DMS153 treated with DMSO at 0.1 percent for 48 hours (cell line): Measurements from ENCODE around the gene CCND1.

Source experiments
- DNase-seq: peaks from one replicate; lab custom pipeline; 2025; ENCODE audit not compliant: unreplicated experiment; lab: John Stamatoyannopoulos, UW

Gene CCND1

DNA sequence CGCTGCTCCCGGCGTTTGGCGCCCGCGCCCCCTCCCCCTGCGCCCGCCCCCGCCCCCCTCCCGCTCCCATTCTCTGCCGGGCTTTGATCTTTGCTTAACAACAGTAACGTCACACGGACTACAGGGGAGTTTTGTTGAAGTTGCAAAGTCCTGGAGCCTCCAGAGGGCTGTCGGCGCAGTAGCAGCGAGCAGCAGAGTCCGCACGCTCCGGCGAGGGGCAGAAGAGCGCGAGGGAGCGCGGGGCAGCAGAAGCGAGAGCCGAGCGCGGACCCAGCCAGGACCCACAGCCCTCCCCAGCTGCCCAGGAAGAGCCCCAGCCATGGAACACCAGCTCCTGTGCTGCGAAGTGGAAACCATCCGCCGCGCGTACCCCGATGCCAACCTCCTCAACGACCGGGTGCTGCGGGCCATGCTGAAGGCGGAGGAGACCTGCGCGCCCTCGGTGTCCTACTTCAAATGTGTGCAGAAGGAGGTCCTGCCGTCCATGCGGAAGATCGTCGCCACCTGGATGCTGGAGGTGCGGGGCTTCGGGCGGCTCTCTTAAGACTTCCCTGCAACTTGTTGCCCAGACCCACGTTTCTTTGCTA lies at the start of gene CCND1:
Gene CCND1 (plus strand): TSS at position 162 of the 587 bp plus-strand sequence. CDS start 158 bp downstream, at position 320.
- no peak for DNase-seq

DNA sequence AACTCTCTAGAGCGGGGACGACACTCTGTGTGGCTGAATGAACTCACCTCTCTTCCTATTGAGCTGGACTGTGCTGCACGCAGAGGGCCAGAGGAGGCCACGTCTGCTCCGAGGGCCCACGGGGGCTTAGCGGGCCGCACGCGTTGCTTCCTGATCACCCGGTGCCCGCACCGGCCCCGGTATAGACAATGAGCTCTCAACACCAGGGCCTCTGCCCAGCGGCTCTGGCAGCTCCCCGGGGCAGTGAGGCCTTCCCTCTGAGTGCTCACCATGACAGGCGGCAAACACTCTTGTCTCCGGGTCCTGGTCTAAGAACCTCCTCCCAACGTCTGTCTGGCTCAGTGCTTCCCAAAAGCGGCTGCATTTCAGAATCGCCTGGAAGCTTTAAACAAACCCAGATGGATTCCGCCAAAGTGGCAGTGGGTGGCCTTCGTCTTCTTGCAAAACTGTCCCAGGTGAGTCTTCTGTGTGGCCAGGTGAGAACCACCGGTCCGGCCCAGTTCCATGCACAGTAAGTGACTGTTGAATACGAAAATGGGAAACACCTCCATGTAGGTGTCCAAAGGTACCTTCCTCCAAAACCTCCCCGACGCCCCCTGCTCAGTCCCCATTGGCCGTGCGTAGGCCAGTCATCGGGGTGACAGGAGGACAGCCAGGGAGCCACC lies 47.8 kb upstream of the CCND1 start:
- DNase-seq: no peak

DNA sequence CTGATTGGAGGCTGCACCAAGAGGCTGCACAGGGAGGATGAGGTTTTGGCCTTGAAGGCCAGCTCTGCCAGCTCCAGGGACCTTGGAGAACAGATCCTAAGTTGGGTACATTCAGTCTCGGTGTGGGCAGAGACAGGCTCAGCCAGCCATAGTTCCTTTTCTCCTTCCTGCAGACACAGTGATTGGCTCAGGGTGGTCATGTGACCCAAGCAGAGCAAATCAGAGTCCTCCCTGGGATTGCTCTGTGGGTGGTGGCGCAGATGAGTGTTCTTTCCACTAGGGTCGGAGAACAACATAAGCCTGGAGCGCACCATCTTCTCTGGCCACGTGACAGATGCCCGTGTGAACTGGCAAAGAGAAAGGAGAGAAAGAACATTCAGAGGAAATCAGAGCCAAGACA lies 47.1 kb upstream of the CCND1 start:
- DNase-seq: no peak

DNA sequence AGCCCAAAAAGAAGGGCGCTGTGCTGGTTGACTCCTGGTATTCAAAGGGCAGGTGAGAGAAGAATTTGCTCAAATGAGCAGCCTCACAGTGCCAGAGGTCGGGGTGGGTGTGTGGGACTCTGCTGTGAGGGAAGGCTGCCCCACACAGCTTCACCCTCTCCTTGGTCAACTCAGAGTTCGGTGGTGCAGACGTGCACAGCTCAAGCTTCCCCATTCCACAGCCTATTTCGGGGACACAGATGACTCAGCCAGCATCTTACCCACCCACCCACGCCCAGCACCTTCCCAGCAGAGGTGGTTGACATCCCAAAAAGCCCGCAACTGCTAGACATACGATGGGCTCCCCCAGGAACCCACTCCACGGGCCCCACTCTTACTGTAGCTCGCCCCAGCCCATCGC lies 46.5 kb upstream of the CCND1 start:
- DNase-seq: no peak

DNA sequence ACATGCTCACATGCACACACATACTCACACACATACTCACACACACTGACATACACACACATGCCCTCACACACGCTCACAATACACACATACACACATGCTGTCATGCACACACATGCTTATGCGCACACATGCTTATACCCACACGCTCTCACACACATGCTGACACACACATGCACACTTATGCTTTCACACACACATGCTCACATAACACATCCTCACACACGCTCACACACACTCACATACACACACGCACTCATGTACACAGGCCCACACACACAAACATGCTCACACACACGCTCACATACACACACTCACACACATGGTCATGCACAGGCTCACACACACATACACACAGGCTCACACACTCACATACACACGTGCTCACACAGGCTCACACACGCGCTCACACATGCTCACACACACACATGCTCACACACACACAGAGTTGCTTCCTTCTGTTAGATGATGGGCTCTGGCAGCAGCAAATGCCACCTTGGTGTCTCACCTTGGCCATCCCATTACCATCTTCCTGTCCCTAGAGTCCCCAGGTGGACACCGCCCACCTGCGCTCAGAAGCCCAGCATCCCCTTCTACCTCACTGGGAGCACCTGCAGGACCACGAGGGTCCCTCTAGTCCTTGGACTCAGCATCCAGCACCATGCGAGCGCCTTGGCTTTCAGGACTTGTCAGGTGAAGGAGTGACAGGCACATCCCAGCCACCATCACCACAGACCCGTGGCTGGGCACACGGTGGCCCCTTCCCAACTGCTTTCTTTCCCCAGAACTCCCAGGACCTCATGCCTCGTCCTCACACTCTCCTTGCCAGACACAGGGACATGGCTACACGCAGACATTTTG lies 44.9 kb upstream of the CCND1 start:
- DNase-seq: no peak

DNA sequence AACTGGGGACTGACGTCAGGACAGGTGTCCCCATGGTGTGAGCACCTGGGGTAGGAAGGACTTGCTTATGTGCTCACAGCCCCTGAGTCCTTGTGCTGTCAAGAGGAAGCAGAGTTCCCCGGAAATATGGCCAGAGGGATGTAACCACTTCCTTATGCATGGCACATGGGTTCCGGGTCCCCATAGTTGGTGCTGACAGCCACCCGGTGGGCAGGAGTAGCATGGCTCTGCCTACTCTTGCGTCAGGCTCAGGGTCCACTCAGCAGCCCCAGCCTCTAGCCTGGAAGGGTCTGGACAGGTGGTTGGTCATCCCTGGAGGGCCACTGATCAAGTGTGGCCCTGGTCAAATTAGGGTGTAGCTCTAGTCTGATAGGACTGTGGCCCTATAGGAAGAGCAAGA lies 42.8 kb upstream of the CCND1 start:
- no peak for DNase-seq

DNA sequence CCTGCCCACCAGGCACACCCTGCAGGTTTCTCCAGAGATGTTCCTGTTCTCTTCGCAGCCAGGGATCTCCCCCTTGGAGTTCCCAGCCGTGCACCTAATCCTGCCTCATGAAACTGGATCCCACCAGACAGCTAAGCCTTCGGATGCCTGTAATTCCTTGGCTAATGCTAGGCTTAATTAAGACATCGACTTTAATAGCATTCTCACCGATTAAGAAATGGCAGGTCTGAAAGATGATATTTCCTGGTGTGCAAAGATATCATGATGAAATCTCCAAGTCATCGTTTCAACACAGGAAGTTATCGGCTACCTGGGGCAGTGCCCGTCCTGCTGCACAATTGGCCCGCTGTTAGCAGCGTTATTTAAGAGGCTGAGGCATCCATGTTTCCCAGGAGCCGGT lies 41.5 kb upstream of the CCND1 start:
- DNase-seq: no peak

DNA sequence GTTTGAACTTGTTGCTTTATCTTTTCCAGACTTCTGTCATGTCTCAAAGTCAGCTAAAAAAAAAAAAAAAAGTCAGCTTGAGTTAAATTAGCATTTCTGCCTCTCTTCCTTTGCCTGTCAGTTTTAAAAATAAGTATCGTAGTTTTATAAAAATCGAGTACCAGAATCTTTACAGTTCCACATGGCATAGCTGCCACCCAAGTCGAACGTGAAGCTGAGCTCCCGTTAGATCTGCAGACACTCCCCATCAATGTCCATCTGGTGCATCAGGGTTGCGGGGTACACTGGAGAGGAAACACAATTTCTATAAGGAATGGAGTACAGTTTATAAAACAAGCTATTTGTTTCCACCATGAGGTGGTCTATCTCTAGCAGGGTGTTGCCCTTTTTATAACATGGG lies 41.0 kb upstream of the CCND1 start:
- DNase-seq: no peak

DNA sequence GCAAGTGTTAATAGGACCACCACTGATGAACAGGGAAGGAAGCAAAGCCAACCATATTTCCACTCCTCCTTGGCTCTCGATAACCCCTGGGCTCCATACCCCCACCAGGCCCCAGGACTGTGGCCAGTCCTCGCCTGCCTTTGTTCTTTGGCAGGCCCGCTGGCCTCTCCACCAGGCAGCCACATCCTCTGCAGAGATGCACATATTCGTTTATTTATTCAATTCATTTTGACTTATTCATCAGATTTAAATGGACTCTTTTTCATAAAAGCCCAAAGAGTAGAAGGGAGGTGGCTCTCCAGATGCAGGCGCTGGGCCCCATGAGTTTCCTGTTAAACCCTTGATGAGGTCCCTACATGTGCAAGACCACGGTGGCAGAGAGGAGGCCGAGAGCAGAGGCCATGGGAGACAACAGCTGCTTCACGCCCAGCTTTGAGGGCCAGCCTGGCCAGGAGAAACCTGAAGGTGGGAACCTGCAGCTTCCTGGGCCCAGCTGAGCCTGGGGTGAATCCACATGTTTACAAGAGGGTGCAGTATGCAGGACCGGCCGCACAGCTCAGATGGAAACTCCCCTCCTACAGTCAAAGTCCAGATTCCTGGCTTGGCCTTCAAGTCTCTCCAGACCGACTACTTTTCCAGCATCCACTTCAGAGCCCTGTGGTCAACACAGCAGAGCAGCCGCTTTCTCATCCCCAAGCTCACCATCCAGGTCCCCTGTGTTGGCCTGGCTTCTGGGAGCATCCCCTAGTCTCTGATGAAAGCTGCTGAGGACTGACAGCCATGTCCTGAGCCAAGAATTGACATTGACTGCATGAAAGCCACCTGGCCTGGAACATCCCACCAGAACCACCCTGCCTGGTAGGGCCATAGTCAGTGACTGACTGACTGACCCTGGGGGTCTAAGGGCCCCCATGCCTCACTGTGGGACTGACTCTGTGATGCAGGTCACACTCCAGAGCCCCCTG lies 39.7 kb upstream of the CCND1 start:
- DNase-seq: no peak

DNA sequence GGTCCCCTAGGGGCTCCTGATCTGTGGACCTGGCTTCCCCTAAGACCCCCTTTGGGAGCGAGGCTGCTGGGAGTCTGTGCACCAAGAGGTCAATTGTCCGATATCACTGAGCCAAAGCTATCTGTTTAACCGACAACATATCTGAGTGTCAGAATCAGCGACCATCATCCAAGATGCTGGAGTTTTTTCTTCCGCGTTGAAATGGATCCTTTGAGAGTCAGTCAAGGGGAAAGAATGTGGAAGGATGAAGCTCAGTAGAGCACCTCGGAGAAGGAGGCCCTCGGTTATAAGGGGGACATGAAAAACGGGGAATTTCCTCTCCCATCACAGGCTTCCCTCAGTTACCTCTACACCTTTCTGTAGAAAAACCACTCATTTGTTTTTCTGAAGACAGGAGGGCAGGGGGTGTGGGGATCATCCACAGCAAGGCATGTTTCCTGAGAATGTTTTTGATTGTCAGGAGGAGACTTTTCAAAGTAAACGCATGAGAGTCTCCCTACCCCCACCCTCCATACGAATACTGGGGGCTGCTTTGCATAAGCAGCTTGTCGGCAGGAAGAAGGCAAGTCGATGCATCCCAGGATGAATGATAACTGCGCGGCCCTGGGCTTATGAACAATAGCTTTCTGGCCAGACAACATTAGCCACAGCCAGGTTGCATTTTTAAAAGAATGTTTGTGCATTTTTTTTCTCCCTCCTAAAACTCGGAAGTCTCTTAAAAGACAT lies 37.7 kb upstream of the CCND1 start:
- no peak for DNase-seq

DNA sequence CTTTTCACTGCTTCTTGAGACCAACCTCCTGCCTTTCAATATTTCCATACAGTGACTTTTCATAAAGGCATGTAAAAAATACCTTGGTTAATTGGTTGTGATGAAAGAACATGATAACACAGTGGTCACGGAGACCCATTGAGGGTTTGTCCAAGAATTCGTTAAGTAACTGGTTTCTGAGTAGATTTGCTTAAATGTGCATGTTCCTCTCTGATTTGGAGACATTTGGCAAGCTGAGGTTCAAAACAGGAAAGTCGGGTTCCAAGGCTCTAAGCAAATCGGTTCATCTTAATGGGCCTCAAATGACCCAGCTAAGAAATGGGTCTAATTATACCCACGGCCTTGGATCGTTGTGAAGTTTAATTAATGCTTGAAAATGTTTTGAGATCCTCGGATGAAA lies 36.9 kb upstream of the CCND1 start:
- no peak for DNase-seq

DNA sequence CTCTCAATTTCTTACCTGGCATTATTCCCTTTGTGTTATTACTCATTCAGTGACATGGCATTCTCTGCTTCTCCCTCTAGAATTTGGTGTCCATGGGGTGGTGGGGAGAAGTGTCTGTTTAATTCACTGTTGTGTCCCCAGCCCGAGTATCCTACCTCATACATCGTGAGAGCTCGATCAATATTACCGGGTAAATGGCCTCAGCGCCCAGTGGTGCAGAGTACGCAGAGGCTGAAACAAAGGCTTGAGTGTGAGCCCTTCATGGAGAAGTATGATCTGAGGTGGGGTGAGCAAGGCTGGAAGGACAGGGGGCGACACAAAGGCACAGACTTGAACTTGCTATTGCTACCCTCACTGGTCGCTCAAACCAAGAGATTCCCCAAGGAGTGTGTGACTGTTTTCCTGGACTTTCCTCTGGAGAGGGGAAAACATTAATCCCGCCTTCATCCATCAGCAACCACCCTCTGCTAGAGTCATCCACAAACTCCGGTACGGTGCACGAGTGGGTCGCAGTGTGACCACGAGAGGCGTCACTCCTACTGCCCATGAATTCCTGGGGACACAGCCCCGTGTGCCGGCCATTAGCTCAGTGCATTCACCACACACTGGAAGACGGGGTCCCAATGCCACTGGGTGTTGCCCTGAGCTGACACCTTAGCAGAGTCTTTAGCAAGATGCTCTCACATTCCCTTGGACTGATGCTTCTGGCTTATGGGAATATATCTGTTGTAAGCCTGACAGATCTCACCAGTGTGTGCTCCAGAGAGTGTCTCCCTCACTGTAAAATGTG lies 35.0 kb upstream of the CCND1 start:
- no peak for DNase-seq

DNA sequence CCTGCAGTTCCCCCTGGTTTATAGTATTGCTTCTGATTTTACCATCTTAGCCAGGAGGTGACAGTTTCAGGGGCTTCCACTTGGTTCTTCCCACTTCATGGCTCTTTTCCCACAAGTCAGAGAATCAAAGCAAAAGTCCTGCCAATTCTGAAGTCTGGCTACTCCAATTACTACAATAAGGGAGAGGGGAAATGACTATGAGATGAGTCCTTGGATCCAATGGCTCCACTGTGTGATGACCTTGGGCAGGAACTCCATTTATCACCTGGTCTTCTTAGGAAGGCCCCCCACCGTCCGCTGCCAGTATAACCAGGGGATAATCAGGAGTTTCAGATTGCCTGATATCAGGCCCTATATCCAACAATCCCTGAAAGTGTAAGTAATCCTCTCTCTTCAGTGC lies 31.6 kb upstream of the CCND1 start:
- no peak for DNase-seq

DNA sequence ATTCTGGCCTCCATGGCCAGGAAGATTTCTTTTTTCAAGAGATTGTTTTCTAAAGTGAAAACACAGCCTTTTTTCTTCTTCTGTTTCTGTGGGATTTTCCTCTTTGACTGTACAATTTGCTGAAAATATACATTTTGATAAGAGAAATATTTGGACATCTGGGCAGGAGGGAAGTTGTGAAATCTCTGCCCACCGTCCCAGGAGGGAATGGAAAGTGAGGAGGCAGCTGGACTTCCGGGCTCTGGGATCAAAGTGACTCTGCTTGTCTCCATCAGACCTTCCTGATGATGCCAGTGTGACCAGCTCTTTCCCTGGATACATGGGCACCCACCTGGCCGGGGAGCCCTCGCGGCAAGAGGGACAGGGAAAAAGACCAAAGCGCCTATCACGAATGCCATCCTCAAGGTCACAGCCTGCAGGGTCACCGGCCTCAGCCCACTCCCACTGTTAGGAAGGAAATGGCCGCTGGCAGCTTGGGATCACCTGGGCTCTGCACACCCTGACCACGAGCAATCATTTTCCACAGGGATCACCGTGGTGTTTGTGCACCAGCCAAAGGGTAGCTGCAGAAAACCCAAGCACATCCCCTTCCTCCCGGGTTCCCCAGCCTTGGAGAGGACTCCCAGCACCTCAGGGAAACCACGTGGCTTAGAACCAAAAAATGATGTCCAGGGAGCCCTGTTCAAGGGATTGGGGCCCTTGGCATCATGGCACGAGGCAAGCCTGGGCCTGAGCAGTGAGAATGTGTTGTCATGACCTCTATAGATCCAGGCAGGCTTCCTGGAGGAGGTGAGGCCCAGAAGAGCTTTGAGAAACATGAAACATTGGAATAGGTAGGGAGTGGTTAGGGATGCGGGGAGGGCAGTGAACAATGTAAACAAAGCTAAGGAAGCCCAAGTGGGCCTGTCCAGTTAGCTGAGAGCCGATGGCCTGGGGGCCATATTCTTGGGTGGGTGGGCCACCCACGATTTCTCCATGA lies 29.1 kb upstream of the CCND1 start:
- no peak for DNase-seq

DNA sequence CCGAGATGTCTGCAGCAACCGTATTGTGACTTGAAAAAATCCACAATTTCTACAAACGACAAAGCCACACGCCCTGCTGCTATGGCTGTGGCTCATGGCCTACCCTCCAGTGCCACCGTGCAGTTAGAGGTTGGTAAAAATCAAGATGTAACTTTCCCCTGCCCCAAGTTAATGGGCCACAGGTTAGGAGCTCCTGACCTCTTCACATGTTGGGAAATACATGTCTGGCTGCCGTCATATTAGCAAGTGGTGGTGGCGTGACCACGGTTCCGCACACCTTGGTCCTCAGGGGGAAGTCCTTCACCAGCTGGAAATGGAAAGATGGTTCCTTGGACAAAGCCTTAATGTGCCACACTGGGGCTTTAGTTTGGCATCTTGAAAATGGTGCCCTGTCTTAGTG lies 27.4 kb upstream of the CCND1 start:
- no peak for DNase-seq

DNA sequence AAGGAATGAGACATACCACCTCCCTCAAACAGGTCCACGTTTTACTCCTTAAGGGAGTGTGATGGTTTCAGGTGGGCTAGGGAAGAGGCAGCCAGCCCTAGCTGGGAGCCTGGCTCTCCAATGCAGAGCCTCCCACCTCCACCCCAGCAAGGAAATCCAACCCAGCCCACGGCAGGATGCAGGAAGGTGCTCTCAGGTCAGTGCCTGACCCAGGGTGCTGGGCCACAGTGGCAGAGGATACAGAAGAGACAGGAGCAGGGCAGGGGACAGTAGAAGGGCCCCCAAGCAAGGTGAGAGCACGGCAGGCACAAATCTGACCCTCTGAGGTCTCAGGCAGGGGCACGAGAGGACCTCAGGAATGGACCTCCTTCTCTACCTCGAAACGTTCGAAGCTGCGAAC lies 26.9 kb upstream of the CCND1 start:
- DNase-seq: no peak

DNA sequence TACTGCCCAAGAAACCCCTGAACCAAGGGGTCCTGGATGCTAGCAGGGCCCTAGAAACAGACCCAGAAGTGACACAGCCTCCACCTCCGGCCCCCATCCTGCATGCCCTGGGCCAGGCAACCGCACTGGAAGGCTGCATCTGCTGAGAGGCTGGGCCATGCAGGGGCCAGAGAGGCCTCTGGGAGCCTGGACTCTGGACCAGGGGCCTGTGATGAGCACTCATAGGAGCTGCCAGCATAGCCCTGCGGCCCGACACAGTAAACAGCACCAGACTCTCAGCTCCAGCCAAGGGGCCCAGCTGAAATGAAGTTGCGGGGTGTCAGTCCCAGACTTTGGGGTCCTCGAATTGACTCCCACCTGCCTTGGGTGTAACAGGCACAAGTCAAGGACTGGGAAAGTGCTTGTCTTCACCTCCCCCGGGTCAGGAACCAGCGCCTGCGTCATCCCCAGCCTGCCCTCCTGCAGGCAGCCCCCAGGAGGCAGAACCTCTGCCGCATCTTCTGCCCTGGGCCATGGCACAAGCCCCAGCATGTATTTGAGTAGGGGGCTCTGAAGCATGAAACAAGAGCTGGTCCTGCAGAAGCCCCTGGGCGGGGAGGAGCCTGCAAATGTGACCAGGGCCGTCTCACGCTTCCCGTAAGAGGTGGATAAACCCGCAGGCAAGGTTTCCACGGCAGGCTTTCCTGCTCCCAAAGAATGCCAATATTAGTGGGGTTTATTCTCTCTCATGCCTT lies 25.2 kb upstream of the CCND1 start:
- DNase-seq: no peak

DNA sequence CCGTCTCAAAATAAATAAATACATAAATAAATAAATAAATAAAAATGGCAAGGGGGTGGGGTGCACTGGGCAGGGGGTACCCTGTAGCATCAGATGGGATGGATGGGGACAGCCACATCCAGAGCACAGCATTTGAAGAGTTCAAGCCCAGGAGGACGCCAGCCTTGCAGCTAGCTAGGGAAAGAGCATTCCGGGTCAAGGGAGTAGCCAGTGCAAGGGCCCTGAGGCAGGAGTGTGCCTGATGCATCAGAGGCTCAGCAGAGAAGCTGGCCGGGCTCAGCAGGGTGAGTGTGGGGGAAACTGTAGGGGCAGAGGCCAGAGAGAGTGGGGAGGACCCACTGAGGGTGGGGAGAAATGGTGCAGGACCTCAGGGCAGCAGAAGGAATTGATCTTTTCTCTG lies 23.7 kb upstream of the CCND1 start:
- no peak for DNase-seq
